Neural crest cell (in vitro differentiated cells): ENCODE results near the gene GPANK1. TPM values are rescaled to one million over a fixed set of nuclear protein-coding genes. Genes with fewer than 3 reads are reported as not detected.
A peak's percentile ranks its signal among the peaks of the same experiment; 100 is the strongest.

Source experiments
- DNase-seq: peaks from one replicate; pipeline ENCODE4 v3.0.0; 2021; ENCODE audit warnings: low read depth, mixed read lengths, low spot score
- H3K27ac Mint-ChIP-seq: one replicate; pipeline ENCODE4 v1.8.0; 2021; ENCODE audit warnings: mild to moderate bottlenecking, mixed read lengths; ENCODE audit not compliant: unreplicated experiment
- H3K27me3 Mint-ChIP-seq: 2 replicates; pipeline ENCODE4 v1.8.0; 2021; ENCODE audit warnings: low read depth, mild to moderate bottlenecking, mixed read lengths
- H3K36me3 Mint-ChIP-seq: 2 replicates; pipeline ENCODE4 v1.8.0; 2021; ENCODE audit warnings: low read depth, mild to moderate bottlenecking, mixed read lengths
- H3K4me1 Mint-ChIP-seq: 2 replicates; pipeline ENCODE4 v1.8.0; 2021; ENCODE audit warnings: mixed read lengths
- H3K4me3 Mint-ChIP-seq: one replicate; pipeline ENCODE4 v1.8.0; 2021; ENCODE audit warnings: mild to moderate bottlenecking, mixed read lengths
- H3K9me3 Mint-ChIP-seq: 2 replicates; pipeline ENCODE4 v1.8.0; 2021; ENCODE audit warnings: mixed read lengths
- total RNA-seq: library from RNA; stranded (reverse); gene quantifications from 2 replicates; pipeline ENCODE4 v1.2.1, GENCODE V29; 2021
- TF ChIP-seq, protein P1 (sequence below): fragments of 200-600 bp; sonication (generic); conservative IDR thresholded peaks from 2 replicates; pipeline ENCODE4 v1.5.0; 2021; ENCODE audit warnings: antibody characterized with exemption, mild to moderate bottlenecking

The GPANK1 gene
- total RNA-seq, 1 donor from 2014 or later: 16.8 TPM

DNA sequence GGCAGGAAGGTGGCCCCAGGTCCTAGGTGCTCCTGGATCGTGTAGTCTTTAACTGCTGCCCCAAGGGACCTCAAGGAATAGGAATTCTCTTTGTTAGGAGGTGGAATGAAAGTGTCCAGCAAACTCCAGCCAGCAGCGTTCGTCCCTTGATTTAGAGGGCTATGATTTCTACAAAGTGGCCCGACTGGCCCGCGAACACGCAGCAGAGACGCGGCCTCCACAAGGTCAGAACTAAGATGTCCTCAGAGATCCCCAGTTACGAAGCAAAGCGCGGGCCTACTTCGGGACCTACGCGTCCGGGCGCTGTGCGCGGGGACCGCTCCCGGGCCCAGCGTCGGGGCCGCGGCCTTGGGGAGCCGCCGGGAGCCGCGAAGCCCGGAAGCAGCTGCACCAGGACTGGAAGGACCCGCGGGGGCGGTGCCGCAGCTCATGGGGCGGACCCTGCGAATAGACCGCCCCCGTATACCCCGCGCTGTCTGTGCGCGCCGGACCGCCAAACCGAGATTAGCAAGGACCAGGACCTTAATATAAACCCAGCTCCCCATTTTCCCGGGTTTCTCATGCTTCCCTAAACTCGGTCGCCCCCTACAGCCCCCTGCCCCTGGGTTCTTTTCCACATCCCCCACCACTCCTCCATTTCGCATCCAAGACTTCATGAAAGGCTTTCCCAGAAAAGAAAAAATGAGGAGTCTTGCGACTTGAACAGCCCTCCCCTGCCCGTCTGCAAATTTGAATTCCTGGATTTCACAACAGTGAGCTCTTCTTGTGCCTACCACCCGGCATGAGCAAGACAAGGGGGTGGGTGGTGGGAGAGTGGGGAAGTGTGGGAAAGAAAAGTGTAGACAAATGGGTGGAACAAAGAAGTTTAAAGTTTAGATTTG is 4.2 kb downstream of the GPANK1 start, which contains the start of gene C6orf47:
Gene C6orf47 (minus strand): TSS at position 398 of the 881 bp plus-strand sequence. CDS start 831 bp downstream, outside the sequence.
- Mint-ChIP-seq H3K9me3 (no peaks in the 10 kb centered on the region), H3K4me3 (peak within 1 kb of the TSS; percentile 93), H3K36me3 (peaks cover 3% of the 10 kb centered on the region), H3K27me3 (no peaks in the 10 kb centered on the region), H3K4me1 (peaks cover 59% of the 10 kb centered on the region), H3K27ac (peak within 1 kb of the TSS; percentile 95)
- peak; percentile 74 for DNase-seq
- TF ChIP-seq, protein P1, sequence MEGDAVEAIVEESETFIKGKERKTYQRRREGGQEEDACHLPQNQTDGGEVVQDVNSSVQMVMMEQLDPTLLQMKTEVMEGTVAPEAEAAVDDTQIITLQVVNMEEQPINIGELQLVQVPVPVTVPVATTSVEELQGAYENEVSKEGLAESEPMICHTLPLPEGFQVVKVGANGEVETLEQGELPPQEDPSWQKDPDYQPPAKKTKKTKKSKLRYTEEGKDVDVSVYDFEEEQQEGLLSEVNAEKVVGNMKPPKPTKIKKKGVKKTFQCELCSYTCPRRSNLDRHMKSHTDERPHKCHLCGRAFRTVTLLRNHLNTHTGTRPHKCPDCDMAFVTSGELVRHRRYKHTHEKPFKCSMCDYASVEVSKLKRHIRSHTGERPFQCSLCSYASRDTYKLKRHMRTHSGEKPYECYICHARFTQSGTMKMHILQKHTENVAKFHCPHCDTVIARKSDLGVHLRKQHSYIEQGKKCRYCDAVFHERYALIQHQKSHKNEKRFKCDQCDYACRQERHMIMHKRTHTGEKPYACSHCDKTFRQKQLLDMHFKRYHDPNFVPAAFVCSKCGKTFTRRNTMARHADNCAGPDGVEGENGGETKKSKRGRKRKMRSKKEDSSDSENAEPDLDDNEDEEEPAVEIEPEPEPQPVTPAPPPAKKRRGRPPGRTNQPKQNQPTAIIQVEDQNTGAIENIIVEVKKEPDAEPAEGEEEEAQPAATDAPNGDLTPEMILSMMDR: no peak

DNA sequence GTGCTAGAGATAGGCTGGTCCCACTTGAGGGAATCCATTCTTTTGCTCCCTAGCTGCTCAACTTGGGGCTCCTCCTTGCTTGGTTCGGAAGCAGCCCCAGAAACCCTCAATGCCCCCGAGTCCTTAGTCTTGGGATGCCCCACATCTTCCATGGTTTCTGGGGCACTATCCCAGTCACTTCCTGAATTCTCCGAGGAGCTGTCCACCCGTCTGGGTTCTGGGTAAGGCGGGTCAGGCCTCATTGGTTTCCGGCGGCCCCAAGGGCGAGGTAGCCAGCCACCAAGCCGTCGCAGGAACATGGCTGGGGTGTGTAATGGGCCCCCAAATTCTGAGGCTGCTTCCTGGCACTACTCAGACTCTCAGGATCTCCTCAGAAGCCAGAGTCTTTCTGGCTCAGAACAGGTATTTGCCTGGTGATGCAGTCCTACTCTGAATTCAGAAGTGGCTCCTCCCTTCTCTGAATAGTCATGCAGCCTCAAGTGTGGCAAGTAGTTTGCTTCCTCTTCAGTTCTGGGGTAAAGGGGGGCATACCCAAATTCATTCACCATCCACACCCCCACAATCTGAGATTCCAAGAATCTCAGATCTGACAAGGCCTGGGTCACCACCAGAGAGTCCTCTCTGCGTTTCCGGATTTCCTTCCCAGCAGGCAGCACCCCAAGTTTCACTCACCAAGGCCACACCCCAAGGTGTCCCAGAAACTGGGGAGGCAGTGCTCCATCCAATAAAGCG is 5.0 kb downstream of the GPANK1 start:
- H3K27me3 Mint-ChIP-seq: no peaks in the 10 kb centered on the region
- peak overlapping the region; percentile 94 for H3K27ac Mint-ChIP-seq
- peak overlapping the region; percentile 93 for H3K4me3 Mint-ChIP-seq
- H3K36me3 Mint-ChIP-seq: peaks cover 2% of the 10 kb centered on the region
- DNase-seq: no peak
- H3K4me1 Mint-ChIP-seq: peaks cover 63% of the 10 kb centered on the region
- TF ChIP-seq, protein P1: no peak
- H3K9me3 Mint-ChIP-seq: no peaks in the 10 kb centered on the region

DNA sequence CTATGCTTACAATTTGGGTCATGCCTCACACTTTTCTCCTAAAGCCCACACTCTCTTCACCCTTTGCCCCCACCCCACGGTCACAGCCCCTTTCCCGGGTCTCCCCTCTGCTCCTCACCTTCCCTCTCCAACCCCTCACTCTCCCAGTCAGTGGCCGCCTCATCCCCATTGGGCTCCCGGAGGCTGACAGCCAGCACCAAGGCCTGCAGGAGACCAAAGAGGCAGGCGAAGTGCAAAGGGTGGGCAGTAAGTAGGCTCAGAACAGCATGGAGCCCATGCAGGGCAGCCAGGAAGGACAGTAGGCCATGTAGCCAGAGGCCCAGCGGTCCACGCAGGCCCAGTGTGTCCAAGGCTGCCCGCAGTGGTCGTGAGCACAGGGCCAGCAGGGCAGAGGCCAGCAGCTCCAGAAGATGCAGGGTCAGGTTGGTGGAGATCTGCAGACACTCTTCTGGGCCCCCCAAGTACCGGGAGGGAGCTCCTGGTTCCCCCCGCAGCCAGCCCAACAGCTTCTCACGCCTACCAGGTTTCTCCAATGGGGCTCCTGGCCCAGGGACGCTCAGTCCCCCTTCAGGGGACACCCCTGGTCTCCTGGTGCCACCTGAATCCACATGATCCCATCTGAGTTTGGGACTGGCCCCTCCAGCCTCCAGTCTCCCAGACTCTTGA is 5.7 kb downstream of the GPANK1 start:
- H3K4me3 Mint-ChIP-seq: peak overlapping the region; percentile 93
- H3K27ac Mint-ChIP-seq: no peak overlapping the region
- TF ChIP-seq, protein P1: no peak
- H3K27me3 Mint-ChIP-seq: no peaks in the 10 kb centered on the region
- peaks cover 56% of the 10 kb centered on the region for H3K4me1 Mint-ChIP-seq
- no peaks in the 10 kb centered on the region for H3K9me3 Mint-ChIP-seq
- DNase-seq: no peak
- no peaks in the 10 kb centered on the region for H3K36me3 Mint-ChIP-seq

DNA sequence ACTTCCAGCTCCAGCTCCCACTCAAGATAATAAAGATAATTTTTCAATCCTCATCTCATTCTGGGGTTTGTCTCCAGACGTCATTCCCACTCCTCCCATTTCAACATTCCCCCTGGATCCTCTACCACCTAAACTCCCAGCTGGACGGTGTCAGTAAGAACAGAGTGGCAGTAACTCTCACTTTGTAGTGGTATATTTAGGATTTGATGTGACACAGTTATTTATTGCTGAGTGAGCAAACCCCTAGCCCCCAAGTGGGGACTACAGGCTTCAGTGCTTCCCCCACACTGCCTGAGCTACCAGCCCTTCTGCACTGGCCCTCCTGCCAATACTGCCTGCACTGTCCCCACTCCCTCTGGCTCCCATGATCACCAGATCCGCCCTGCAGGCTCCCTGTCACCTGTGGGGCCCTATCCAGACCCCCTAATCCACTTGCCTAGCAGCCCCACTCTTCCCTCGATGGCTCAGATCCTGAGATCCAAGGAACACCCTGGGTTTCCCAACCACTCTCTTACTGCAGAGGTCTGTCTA is 6.6 kb downstream of the GPANK1 start:
- H3K4me1 Mint-ChIP-seq: peaks cover 47% of the 10 kb centered on the region
- TF ChIP-seq, protein P1: no peak
- H3K4me3 Mint-ChIP-seq: peak overlapping the region; percentile 93
- no peaks in the 10 kb centered on the region for H3K9me3 Mint-ChIP-seq
- H3K36me3 Mint-ChIP-seq: no peaks in the 10 kb centered on the region
- no peak overlapping the region for H3K27ac Mint-ChIP-seq
- H3K27me3 Mint-ChIP-seq: no peaks in the 10 kb centered on the region
- DNase-seq: no peak
